Brain microvascular endothelial cell (primary cell): ENCODE results near the gene GAPVD1.
"Not testable (repeated sequence)": the region's sequence is repeated elsewhere in the genome, so short reads cannot be mapped to it uniquely, and the experiment has no call there.

ENCODE experiments used
- DNase-seq: peaks from one replicate; pipeline ENCODE4 v3.0.0-alpha.2; 2020
- H3K27ac ChIP-seq: fragments of 250-450 bp; sonication (Bioruptor Pico); 2 replicates; pipeline ENCODE4 v1.5.1; 2020; ENCODE audit warnings: mild to moderate bottlenecking, moderate library complexity
- H3K27me3 ChIP-seq: fragments of 250-450 bp; sonication (Bioruptor Pico); replicated peaks from 2 replicates; pipeline ENCODE4 v1.5.1; 2020; ENCODE audit warnings: mild to moderate bottlenecking
- H3K36me3 ChIP-seq: fragments of 250-450 bp; sonication (Bioruptor Pico); replicated peaks from 2 replicates; pipeline ENCODE4 v1.5.1; 2020; ENCODE audit warnings: mild to moderate bottlenecking
- H3K4me3 ChIP-seq: 2 replicates; pipeline ENCODE4 v1.5.1; 2011; ENCODE audit warnings: low read depth, mild to moderate bottlenecking, control low read depth, low read length, moderate library complexity
- CTCF ChIP-seq: IDR thresholded peaks from 2 replicates; pipeline ENCODE4 v1.5.1; 2011; ENCODE audit warnings: low read depth, mild to moderate bottlenecking, moderate library complexity, low read length, control low read depth, inconsistent platforms; ENCODE audit errors: missing control alignments
- in situ Hi-C: cut with HindIII; loops from 2 replicates; pipeline ENCODE4 v1.10.0; 2017; ENCODE audit warnings: low sequenced_read_pairs, low pct_ligation_motif_present

GAPVD1 gene

GRCh38 chr9:125261501-125262293 is at the start of gene GAPVD1:
Gene GAPVD1, plus strand, starts transcription at chr9:125261826. Its CDS starts 37,096 bp downstream, at chr9:125298922.
- H3K27me3 ChIP-seq, result no peaks in the 10 kb centered on the region
- in situ Hi-C loops, result no loop called here
- DNase-seq, result peak; percentile 54
- H3K36me3 ChIP-seq, result peaks cover 2% of the 10 kb centered on the region
- H3K27ac ChIP-seq, result peak within 1 kb of the TSS; percentile 18
- H3K4me3 ChIP-seq, result peak within 1 kb of the TSS; percentile 89
- TF ChIP-seq CTCF, result peak; percentile 30

DNA sequence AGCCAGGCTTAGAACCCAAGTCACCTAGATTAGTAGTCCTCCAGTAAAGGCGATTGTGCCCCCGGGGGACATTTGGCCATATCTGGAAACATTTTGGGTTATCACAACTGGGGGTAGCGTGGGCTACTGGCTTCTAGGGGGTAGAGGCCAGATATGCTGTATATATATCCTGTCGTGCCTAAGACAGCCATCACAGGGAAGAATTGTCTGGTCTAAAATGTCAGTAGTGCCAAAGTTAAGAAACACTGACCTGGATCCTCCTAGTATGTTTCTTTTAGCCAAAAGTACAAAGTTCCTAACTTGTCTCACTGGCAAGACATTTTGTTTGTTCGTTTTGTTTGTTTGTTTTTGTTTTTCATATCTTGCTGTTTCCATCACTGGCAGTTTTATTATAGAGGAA is 47.4 kb upstream of the GAPVD1 start:
- H3K36me3 ChIP-seq, result peaks cover 14% of the 10 kb centered on the region
- H3K27ac ChIP-seq, result no peak overlapping the region
- DNase-seq, result no peak
- in situ Hi-C loops, result no loop called here
- H3K4me3 ChIP-seq, result no peak overlapping the region
- TF ChIP-seq CTCF, result no peak
- H3K27me3 ChIP-seq, result no peaks in the 10 kb centered on the region

DNA sequence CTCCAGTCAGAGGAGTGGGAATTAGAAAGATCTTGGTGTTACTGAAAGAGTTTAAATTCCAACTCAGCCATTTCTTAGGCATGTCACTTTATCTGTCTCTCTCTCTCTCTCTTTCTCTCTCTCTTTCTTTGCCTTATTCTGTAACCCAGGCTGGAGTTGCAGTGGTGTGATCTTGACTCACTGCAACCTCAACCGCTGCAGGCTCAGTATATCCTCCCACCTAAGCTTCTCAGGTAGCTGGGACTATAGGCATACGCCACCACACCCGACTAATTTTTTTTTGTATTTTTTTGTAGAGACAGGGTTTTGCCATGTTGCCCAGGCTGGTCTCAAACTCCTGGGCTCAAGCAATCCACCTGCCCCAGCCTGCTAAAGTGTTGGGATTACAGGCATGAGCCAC is 43.0 kb upstream of the GAPVD1 start:
- Histone ChIP-seq H3K36me3 (peaks cover 16% of the 10 kb centered on the region), H3K27ac (no peak overlapping the region), H3K27me3 (no peaks in the 10 kb centered on the region), H3K4me3 (no peak overlapping the region)
- TF ChIP-seq CTCF, result no peak
- in situ Hi-C loops, result no loop called here
- DNase-seq, result no peak

DNA sequence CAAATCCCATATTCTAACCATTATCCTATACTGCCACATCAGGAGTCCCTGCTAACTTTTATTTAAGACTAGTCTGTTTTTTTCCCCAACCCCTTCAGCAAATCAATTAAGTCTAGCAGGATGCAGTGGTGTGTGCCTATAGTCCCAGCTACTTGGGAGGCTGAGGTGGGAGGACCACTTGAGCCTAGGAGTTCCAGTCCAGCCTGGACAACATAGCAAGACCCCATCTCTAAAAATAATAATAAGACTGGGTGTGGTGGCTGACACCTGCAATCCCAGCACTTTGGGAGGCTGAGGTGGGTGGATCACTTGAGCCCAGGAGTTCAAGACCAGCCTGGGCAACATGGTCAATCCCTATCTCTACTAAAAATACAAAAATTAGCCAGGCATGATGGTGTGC is 36.8 kb upstream of the GAPVD1 start:
- H3K4me3 ChIP-seq, in situ Hi-C loops, H3K27me3 ChIP-seq, DNase-seq, H3K27ac ChIP-seq: not testable (repeated sequence)
- peaks cover 22% of the 10 kb centered on the region for H3K36me3 ChIP-seq

GRCh38 chr9:125227761-125228160 is 33.9 kb upstream of the GAPVD1 start:
- H3K4me3 ChIP-seq, result no peak overlapping the region
- no peaks in the 10 kb centered on the region for H3K27me3 ChIP-seq
- peaks cover 30% of the 10 kb centered on the region for H3K36me3 ChIP-seq
- in situ Hi-C loops, result no loop called here
- H3K27ac ChIP-seq, result no peak overlapping the region
- TF ChIP-seq CTCF, result no peak
- DNase-seq, result no peak

DNA sequence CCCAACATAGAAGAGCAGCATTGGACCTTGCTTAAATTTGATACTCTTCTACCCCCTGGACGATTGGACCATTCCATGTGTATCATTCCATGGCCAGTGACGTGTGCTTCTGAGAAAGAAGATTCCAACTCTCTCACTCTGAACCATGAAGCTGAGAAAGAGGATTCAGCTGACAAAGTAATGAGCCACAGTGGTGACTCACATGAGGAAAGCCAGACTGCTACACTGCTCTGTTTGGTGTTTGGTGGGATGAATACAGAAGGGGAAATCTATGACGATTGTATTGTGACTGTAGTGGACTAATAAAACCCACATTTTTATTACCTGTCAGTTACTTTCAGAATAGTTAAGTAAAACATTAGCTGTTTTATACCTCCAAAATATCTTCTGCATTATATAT is 27.9 kb upstream of the GAPVD1 start:
- no peaks in the 10 kb centered on the region for H3K27me3 ChIP-seq
- peaks cover 58% of the 10 kb centered on the region for H3K36me3 ChIP-seq
- DNase-seq, result peak; percentile 97
- no peak overlapping the region for H3K4me3 ChIP-seq
- in situ Hi-C loops, result no loop called here
- TF ChIP-seq CTCF, result no peak
- peak overlapping the region; percentile 87 for H3K27ac ChIP-seq

DNA sequence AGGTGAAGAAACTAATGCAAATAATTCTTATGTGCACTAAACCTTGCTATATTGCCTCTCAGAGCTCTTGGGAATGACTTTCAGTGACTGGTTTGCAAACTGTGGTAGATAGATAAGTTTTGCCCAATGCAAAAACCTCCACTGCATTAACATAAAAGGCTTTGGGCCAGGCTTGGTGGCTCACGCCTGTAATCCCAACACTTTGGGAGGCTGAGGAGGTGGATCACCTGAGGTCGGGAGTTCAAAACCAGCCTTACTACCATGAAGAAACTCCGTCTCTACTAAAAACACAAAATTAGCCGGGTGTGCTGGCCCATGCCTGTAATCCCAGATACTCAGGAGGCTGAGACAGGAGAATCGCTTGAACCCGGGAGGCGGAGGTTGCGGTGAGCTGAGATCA is 27.5 kb upstream of the GAPVD1 start:
- H3K27me3 ChIP-seq, in situ Hi-C loops, DNase-seq, H3K4me3 ChIP-seq: not testable (repeated sequence)
- H3K36me3 ChIP-seq, result peaks cover 62% of the 10 kb centered on the region
- peak overlapping the region; percentile 87 for H3K27ac ChIP-seq
